GM08714 (cell line): Measurements from ENCODE around the gene PRDX3.

Source experiments
- H3K4me3 ChIP-seq: fragments of 200-500 bp; sonication (Bioruptor generic); 2 replicates; pipeline ENCODE4 v1.5.1; 2014; ENCODE audit warnings: mild to moderate bottlenecking, low read length, inconsistent platforms
- ZNF274 ChIP-seq: IDR thresholded peaks from 2 replicates; pipeline ENCODE4 v1.6.1; 2012; ENCODE audit warnings: mild to moderate bottlenecking, low read depth, low read length

Gene PRDX3

DNA sequence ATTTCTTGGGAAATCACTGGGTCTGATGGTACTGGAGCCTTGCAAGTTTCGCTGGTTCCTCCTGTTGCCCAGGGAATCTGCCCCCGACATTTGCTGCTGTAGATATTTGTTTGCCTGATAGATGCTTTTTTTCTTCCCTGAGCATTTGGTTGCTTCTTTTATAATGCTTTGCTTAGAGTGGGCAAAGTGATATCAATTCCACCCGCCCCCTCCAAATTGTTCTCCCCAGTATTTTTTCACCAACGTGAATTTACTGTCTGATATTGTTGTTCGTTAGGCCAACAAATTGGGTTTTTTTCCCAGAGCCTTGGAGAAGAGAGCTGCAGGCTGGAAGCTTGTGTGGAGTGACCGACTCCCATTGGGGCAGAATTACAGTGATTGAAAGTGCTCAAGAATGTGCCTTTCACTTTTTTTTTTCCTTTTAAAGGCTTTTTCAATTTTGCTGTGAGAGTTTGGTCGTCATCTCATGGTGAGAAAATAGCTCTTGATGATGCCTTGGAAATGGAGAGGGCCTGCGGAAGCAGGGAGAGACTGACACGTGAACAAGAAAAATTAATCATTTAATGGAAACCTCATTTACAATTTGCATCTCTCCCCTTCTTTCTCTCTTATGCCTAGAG, 31.2 kb upstream of the PRDX3 start:
- peak overlapping the region; percentile 88; the same call in 1 of the 2 replicates for H3K4me3 ChIP-seq
- no peak for TF ChIP-seq ZNF274

DNA sequence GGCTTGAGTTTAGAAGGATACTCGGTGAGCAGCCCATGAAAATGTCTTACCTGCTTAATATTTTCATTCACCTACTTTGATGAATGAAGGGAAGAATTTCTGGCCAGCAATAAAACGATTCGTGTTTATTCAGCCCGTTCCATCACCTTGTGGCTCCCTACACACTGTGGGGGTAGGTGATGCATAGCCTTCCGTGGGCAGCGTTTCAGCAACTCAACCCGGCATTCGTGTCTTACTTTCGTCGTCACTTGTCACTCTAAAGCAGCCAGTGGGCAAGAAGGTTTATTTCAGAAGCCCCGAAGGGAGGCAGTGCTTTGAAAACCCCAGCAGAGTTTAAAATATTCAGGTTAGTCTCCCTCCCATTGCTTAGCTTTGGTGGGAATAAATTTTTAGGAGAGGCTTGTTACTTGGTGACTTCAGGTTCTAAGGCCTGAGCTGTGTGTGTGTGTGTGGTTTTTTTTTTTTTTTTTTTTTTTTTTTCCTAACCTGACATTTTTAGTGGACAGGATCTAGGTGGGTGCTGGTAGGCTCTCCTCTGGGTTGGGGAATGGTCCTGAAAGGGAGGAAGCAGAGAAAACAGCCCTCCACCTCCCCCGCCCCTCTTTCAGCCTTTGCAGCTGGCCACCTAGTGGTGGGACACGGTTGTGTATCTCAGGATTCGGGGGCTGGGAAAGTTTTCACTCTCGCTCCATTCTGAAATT, 30.6 kb upstream of the PRDX3 start:
- peak overlapping the region; percentile 88 for H3K4me3 ChIP-seq
- TF ChIP-seq ZNF274: no peak

DNA sequence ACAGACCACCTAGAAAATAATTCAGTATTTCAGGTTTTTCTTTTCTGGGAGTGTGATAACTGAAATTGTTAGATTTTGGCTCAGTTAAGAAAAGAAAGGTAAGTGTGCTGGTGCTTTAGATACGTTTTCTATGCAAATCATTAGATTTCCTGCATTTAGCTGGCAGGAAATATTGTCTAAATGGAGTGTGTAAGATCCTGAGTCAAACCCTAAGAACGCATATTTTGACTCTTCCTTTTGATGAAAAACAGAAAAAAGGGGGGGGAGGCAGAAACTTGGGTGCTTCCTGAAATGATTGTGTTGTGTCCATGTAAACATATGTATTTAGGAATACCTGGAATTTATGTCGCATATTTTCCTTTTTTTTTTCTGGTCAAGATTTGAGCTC, 29.9 kb upstream of the PRDX3 start:
- no peak for TF ChIP-seq ZNF274
- peak overlapping the region; percentile 88 for H3K4me3 ChIP-seq

DNA sequence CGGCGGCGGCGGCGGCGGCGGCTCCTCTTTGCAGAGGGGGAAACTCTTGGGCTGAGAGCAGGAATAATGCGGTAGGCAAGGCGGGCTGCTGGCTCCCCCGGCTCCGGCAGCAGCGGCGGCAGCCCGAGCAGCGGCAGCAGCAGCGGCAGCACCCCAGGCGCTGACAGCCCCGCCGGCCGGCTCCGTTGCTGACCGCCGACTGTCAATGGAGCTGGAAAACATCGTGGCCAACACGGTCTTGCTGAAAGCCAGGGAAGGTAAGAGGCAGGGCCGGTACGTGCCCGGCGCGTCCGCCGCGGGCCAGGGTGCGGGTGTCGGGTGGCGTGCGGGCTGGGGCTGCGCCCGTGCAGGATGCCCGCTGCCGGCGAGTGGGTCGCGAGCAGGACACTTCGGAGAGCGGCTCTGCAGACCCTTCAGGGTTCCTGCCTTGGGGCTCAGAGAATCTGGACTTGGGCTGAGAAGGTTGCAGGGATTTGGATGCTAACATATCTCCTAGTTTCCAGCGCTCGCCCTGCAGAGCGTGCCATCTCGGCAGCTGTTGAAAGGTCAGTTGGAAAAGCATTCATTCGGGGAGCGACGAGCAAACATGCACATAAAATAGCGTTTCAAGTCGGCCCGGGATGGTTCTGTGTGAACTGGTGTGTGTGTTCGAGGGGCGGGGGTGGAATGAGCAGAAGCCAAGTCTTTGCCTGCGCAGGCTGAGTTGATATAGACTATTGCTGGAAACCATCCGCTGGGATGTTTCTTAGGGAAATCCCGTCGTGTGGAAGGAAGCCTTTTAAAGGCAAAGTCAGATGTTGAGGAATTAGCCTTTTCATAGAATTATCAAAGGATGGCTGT, 29.3 kb upstream of the PRDX3 start:
- H3K4me3 ChIP-seq: peak overlapping the region; percentile 88
- TF ChIP-seq ZNF274: no peak

DNA sequence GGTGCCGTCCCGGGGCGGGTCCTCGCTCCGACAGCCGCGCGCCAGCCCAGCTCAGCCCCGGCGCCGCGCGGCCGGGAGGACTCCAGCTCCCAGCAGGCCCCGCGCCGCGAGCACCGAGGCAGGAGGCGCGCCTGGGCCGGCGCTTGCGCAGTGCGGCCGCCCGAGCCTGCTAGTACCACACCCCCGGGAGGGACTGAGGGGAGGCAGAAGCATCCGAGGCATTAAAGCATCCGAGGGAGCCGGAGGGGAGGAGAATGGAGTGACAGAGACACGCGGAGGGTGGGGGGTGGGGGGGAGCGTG, 28.7 kb upstream of the PRDX3 start, which contains the start of gene GRK5:
Gene GRK5, plus strand, starts transcription at position 206 of the 301 bp plus-strand sequence. CDS start 347 bp downstream, outside the sequence.
- TF ChIP-seq ZNF274: no peak
- H3K4me3 ChIP-seq: peak within 1 kb of the TSS; percentile 88

DNA sequence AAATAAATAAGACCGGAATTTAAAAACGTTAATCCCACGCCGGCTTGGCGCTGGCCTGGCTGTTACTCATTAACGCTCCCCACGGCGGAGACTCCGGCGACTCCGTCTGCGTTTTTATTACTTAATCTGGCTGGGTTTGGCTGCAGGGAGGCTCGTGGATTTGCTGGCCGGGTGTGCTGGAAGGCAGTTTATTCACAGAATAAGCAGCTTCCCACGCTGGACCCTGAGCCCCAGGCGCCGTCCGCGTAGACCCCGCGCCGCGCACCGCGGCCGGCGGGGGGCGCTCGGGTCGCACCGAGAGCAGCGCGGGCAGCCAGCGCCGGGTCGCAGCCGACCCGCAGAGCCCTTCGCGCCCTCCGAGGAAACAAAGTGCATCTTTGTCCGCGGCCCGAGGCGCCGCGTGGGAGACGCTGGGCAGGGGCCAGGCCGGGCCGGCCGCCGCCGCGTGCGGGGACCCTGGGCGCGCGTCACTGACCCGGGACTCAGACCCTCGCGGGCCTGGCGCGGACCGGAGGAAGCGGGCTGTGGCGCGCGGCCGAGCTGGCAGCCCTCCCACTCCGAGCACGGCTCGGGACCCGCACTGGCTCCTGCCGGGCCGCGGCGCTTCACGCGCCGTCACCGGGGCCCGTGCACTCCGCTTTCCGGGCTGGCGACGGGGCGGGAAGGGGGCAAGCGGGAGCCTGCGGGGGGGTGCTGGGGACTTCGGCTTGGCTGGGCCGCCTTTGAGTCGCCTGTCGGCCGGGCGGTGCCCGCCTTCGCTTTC, 28.2 kb upstream of the PRDX3 start:
- TF ChIP-seq ZNF274: no peak
- peak overlapping the region; percentile 77 for H3K4me3 ChIP-seq

DNA sequence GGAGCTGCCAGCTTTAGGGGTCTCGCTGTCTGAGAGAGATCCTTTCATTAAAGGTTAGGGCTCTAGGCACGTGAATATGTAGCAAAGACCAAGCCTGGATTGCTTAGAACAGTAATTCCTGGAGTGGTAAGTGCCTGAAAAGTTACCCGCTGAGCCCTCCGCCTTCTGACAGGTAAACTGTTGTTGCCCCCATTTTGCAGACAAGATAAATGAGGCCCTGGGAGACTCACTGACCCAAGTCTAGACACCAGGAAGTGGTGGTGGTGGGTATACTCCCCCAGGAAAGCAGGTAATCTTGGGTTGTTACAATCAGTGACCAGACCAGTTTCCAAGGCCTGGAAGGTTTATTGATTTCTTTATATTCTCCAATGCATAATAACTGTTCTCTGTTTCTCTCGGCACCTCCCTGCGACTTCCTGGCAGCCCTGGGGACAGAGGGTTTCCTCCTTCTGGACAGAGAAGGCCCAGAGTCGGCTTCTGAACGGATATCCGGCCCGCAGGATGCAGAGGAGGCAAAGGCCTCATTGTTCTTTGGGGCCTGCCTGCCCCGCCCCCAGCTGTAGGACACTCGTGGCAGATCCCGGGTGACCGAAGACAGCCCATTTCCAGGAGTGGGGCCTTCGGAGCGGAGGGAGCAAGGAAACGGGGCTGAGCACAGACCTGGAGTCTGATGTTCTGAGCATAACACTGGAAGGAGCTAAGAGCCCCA, 27.4 kb upstream of the PRDX3 start:
- no peak for TF ChIP-seq ZNF274
- H3K4me3 ChIP-seq: peak overlapping the region; percentile 77; the same call in 1 of the 2 replicates

DNA sequence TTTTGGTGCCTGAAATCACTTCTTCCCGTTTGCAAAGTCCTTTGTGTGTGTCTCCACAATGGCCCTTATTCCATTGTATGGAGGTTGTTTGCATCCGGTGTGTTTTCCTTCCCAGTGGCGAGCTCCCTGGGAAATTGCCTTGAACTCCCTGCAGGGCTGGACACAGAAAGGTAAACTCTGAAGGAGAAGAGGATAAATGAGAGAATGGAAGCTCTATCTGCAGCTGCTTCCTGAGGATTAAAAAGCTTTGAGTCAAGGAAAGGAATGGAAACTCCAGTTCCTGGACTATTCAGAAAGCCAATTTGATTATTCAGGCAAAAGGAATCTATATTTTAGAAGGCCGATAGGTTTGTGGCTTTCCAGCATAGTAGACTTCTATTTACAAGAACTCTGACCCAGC, 24.4 kb upstream of the PRDX3 start:
- H3K4me3 ChIP-seq: no peak overlapping the region
- no peak for TF ChIP-seq ZNF274

DNA sequence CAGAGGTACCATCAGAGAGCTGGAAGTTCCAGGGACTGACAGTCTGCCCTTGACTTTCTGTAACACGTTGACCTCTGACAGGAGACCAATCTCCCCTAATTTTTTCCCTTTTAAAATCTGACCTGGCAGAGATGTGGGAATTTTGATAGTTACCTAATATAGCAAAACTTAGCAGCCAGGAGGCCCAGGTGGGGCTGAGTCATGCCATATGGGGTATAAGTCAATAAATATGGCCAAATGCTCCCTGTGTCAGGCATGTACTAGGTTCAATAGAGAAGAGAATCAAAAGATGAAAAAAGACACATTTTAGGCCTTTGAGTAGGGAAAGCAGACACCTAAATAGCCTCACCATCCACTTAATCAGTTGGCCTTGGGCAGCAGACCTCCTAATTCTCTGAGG, 22.6 kb upstream of the PRDX3 start:
- no peak overlapping the region for H3K4me3 ChIP-seq
- TF ChIP-seq ZNF274: no peak

DNA sequence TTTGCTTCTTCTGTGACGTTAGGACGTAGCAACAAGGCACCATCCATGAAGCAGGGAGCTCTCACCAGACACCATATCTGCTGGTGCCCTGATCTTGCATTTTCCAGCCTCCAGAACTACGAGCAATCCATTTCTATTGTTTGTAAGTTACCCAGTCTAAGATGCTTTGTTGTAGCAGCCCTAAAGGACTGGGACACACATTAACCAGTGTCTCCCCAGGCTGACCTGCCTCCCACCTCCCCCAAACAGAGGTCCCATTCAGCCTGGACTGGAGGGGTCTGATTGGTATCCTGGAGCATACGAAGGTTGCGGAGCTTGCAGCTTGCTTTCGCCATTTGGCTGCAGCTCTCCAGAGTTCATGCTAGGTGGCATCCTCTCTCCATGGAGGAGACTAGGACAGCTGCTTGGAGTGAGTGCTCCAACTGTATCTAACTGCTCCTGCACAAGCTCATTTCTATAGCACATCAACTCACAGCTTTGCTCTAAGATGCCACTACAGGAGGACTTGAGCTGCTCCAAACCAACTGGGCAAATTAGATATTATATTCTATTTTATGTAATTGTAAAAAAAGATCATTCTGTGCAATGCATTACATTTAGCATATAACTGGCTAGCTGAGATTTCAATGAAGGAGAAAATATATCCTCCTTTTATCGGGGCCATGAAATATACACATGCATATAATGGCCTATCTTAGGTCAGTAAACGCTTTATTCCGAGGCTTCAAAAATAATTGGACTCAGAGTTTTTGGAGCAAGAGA, 20.8 kb upstream of the PRDX3 start:
- TF ChIP-seq ZNF274: no peak
- H3K4me3 ChIP-seq: no peak overlapping the region

DNA sequence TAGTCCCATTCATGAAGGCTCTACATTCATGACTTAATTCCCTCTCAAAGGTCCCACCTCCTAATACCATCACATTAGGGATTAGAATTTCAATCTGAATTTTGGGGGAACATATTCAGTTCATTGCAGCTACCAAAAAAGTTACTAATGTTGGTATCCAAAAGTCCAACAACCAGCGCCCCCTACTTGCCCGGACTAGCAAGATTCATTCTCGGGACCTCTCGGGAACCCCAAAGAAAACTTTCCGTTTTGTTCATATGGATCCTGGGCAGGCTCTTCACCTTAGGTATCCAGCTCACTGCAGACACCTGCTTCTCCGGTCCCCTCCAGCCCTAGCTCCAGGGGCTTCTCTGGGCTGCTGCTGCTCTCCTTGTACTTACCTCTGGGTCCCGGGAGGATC, 19.8 kb upstream of the PRDX3 start:
- TF ChIP-seq ZNF274: no peak
- H3K4me3 ChIP-seq: no peak overlapping the region

DNA sequence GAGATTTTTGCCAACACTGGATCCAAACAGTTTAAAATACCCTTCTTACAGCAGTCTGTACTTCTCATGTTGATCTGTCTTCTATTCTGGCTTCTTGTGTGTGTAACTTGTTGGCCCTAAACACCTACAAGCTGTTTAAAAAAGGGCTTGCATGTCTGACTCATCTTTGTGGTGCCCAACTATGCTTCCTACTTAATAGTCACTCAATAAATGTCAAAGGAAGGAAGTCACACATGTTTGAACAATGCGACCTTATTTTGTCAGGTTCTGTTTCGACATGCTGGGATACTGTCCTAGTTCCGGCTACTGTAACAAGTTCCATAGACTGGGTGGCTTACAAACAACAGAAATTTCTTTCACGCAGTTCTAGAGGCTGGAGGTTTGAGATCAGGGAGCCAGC, 19.3 kb upstream of the PRDX3 start:
- no peak overlapping the region for H3K4me3 ChIP-seq
- no peak for TF ChIP-seq ZNF274

DNA sequence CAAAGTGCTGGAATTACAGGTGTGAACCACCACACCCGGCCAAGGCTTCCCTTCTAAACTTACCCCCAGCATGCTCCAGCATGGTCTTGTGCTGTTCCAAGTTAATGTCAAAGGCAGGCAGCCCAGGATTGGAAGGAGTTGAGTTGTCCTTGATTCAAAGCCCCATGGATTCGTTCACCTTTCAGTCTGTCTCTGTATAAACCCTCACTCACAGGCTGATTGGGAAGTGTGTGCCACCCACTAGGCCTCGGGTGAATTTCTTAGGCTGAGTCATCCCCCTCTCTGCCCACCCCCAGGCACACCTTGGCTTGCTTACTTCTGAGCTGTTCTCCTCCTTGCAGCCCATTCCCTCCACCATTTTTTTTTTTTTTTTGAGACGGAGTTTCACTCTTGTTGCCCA, 13.3 kb upstream of the PRDX3 start:
- no peak for TF ChIP-seq ZNF274
- no peak overlapping the region for H3K4me3 ChIP-seq
